Activated CD8-positive, alpha-beta memory T cell treated with anti-CD3 and anti-CD28 coated beads, Interleukin-2, amount 50 U/mL, for 1 hour (primary cell): ENCODE measurements around the gene METTL25.
"Not testable (repeated sequence)": the region's sequence is repeated elsewhere in the genome, so short reads cannot be mapped to it uniquely, and the experiment has no call there.

ENCODE experiments used
- DNase-seq: peaks from one replicate; pipeline ENCODE4 v3.0.0-alpha.2; 2020; ENCODE audit errors: extremely low read depth

Gene METTL25, protein sequence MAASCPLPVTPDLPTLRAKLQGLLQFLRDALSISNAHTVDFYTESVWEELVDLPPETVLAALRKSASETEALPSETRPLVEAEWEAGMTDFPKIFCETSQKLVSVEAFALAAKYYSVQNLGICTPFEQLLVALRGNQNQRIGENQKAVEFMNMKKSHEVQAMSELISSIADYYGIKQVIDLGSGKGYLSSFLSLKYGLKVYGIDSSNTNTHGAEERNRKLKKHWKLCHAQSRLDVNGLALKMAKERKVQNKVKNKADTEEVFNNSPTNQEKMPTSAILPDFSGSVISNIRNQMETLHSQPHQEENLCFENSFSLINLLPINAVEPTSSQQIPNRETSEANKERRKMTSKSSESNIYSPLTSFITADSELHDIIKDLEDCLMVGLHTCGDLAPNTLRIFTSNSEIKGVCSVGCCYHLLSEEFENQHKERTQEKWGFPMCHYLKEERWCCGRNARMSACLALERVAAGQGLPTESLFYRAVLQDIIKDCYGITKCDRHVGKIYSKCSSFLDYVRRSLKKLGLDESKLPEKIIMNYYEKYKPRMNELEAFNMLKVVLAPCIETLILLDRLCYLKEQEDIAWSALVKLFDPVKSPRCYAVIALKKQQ

DNA sequence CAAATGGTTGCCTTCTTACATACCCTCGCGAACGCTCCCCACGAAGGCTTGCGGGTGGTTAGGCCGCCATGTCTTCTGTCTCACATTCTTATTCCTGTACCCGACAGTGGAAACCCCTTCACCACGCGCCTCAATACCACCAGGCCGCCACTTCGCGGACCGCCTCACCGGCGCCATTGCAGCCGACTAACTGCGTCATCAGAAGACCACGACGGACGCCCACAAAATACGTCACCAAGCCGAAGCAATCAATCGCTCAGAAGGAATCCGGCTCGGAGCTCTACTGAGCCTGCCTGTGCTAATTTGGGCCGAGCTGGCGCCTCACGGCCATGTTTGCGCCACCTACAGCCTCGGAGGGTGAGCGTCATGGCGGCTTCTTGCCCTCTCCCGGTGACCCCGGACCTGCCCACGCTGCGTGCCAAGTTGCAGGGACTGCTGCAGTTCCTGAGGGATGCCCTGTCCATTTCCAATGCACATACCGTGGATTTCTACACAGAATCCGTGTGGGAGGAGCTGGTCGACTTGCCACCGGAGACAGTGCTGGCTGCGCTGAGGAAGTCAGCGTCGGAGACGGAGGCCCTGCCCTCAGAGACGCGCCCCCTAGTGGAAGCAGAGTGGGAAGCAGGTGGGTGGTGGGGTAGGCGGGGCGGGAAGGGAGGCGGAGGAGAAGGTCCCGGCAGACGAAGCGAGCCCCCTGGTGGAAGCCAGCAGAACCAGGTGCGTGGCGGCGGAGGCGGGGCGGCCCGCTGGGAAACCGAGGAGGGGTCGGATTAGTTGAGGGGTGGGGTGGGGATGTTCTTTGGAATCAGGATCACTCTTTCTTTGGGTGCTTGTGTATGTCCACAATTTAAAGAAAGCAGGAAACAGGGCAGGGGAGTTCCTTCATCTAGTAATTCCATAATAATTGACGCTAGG lies at the start of gene METTL25, which contains the start of gene CCDC59:
Gene METTL25 (plus strand): TSS at position 330 of the 915 bp plus-strand sequence. CDS start 37 bp downstream, at position 367.
Gene CCDC59 (minus strand): TSS at position 188 of the 915 bp plus-strand sequence. CDS start 11 bp downstream, at position 177.
- peak; percentile 91 for DNase-seq

DNA sequence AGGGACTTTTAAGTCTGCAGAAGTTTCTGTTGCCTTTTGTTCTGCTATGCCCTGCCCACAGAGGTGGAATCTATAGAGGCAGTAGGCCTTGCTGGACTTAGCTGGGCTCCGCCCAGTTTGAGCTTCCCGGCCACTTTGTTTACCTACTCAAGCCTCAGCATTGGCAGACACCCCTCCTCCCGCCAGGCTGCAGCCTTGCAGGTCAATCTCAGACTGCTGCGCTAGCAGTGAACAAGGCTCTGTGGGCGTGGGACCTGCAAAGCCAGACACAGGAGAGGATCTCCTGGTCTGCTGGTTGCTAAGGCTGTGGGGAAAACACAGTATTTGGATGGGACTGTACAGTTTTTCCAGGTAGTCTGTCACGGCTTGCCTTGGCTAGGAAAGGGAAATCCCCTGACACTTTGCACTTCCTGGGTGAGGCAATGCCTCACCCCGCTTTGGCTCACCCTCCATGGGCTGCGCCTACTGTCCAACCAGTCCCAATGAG lies 43.9 kb upstream of the METTL25 start:
- DNase-seq: no peak

DNA sequence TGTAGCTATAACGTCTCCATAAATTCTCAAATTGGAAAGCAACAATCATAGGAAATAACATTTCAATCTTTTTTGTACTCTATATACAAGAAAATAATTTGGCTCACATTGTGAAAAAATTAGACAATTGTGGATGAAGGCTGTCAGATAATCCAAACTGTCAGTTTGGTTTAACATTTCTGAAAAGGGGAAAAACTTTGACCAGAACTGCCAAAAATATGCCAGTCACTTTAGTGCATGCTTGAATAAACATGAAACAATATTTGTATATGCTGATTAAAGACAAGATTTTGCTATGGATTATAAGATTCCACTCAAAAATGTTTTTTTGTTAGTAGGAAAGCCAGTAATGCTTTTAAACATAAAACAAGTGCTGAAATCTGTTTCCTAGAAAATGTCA lies 39.1 kb upstream of the METTL25 start:
- no peak for DNase-seq

DNA sequence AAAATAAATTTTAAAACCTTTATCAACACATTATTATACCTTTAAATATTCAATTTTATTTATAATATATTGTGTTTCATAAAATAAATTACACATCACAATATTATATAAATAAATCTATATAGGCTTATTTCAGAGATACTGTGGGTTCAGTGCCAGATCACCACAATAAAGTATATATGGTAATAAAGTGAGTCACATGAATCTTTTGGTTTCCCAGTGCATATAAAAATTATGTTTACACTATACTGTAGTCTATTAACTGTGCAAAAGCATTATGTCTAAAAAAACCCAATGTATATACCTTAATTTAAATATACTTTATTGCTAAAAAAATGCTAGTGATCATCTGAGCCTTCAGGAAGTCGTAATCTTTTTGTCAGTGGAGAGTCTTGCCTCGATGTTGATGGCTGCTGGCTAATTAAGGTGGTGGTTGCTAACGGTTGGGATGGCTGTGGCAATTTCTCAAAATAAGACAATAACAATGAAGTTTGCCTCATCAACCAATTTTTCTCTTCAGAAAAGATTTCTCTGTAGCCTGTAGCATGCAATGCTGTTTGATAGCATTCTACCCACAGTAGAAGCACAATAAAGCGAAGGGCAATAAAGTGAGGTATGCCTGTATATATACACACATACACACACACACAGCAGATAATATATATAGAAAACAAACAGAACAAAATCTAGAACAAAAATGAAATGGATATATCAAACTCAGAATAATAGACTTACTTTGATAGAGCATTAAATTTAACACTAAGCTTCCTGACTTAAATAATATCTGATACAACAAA lies 32.6 kb upstream of the METTL25 start:
- DNase-seq: no peak

DNA sequence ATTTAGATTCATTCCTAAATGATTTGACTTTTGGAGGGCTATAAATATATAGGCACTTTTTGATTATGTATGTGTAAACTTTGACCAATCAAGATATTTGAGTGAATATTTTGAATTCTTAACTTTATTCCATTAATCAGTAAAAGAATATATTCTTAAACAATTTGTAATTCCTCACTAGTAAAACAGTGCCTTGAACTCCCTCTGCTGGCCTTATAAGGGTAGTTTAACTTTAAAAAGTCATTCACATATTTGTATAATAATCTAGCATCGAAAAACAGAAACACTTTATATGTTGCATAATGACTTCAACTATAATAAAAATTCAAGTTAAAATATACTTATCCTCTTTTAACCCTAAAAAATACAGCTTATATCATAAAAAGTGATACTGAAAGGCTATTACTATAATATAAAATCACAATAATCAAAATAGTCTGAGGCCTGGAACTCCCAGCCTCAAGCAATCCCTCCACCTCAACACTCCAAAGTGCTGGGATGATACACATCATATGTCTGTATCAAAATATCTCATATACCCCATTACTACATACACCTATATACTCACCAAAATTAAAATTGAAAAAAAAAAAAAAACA lies 31.3 kb upstream of the METTL25 start:
- no peak for DNase-seq

DNA sequence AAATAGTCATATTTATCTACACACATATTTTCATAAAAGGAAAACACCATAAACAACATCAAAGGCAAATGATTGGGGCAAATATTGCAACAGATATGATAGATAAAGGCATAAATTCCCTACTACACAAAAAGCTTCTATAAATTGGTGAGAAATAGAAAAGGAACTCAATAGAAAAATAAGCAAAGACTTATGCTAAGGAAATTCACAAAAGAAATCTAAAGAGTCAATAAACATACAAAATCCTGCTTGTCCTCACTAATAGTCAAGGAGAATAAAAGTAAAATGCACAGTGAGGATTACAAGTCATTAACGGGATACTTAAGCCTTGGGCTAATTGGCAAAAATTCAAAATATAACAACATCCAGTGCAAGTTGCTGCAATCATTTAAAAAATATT lies 30.5 kb upstream of the METTL25 start:
- no peak for DNase-seq

DNA sequence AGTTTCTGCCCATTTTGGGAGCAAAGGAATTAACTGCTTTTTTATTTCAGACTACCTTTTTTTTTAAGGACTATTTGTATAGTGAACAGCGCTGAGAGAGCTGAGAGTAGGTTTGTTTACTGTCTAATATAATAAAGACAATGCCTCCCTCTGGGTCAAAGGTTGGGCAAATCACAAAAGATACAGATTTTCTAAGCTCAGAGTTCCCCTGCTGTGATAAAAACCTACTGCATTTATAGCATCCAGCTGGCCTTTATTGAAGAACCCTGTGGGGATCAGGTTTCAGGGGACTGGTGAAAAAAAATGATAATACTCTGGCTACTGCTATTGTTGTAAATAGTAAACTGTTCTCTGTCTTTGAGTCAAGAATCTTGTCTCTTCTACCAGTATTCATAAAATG lies 28.8 kb upstream of the METTL25 start:
- no peak for DNase-seq

DNA sequence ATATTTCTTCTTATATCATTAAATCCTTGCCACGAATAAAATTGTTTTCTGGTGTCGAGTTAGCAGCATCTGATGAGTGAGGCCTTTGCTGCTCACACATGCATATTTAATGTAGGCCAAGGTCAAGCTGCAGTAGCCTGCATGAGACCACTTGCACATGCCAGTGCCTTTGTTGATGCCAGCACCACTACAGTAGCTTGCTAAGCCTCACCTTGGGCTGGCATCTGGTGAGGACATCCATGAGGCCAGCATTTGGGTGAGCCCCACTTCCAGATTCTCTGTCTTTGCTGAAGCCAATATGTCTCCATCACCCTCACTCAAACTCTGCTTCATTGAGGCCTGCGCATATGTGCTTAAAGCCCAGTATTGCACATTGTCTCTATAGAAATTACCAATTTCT lies 8.2 kb upstream of the METTL25 start:
- no peak for DNase-seq

DNA sequence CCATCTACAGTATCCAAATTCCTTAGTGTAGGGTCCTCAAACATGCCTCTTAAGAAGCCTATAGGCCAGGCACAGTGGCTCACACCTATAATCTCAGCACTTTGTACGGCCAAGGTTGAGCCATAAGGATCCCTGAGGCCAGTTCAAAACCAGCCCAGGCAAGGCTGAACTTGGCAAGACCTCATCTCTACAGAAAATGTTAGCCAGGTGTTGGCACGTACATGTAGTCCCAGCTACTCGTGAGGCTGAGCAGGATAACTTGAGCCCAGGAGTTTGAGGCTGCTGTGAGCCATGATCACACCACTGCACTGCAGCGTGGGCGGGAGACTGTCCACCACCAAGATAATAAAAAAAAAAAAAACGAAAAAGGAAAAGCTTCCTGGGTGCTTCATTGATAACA lies 6.9 kb upstream of the METTL25 start:
- DNase-seq: no peak

DNA sequence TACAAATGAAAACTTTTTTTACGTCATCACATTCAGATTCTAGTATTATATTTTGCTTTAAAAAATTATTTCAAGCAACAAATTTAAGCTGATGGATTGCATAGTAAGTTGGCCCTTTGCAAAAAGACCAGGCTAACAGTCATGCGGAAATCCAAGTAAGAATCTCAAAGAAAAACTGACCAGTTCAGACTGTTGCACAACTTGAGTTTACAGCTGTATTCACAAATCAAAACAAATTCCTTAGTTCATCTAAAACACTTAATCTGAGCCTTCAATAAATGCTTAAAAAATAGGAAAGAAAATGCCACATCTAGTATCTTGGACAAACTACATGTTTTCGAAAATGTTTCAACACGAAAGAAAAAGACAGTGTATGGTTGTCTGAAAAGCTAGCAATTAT lies 989 bp upstream of the METTL25 start:
- no peak for DNase-seq

DNA sequence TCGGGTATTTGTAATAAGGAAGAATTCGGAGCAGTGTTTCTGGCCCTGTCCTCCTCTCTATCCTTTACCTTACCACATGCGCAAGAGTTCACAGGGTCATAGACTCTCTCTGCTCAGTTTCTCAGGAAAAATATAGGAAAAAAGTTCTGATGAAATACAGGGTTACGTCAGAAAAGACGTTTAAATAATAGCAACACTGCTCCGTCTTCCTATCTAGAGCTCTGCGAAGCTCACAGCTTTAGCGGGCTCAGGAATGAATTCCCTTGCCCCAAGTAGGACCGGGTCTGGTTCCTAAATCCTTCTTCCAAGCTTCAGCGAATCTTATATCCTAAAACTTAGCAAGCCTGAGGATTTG lies 507 bp upstream of the METTL25 start:
- no peak for DNase-seq

DNA sequence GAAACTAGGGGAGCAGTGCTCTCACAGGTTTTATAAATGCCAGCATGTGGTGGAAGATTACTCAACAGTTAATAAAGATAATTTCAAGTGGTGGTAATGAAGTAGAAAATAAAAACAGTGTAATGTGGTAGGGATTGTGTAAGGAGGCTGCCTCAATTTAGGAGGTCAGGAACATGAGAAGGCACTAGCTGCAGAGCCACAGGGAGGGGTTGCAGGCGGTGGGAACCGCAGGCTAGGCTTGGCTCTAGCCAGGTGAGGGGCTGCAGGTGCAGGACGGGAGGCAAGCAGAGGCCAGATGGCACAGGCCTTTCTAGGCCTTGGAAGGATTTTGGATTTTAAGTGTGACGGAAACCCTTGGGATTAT lies 768 bp downstream of the METTL25 start:
- no peak for DNase-seq

DNA sequence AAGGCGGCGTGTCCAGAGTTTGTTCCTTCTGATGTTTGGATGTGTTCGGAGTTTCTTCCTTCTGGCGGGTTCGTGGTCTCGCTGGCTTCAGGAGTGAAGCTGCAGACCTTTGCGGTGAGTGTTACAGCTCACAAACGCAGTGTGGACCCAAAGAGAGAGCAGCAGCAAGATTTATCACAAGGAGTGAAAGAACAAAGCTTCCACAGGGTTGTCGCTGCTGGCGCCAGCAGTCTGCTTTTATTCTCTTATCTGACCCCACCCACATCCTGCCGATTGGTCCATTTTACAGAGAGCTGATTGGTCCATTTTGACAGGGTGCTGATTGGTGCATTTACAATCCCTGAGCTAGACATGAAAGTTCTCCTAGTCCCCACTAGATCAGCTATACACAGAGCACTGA lies 2.5 kb downstream of the METTL25 start:
- not testable (repeated sequence) for DNase-seq

DNA sequence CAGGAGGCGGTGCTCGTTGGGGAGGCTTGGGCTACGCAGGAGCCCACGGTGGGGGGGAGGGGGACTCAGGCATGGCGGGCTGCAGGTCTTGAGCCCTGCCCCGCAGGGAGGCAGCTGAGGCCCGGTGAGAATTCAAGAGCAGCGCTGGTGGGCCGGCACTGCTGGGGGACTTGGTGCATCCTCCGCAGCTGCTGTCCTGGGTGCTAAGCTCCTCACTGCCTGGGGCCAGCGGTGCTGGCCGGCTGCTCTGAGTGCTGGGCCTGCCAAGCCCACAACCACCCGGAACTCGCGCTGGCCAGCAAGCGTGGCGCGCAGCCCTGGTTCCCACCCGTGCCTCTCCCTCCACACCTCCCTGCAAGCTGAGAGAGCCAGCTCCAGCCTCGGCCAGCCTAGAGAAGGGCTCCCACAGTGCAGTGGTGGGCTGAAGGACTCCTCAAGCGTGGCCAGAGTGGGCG lies 3.2 kb downstream of the METTL25 start:
- DNase-seq: no peak

DNA sequence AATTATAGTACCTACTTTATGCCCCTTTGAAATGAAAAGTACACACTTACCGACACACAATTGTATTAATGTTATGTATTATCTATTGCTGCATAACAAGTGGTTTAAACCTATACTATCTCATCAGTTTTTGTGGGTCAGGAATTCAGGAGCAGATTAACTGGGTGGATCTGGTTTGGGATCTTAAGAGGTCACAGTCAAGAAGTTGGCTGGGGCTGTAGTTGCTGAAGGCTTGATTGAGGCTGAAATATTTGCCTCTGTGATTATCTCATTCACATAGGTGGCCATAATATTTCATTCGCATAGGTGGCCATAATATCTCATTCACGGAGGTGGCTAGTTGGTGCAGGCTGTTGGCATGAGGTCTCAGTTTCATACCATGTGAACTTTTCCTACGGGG lies 5.7 kb downstream of the METTL25 start:
- no peak for DNase-seq

DNA sequence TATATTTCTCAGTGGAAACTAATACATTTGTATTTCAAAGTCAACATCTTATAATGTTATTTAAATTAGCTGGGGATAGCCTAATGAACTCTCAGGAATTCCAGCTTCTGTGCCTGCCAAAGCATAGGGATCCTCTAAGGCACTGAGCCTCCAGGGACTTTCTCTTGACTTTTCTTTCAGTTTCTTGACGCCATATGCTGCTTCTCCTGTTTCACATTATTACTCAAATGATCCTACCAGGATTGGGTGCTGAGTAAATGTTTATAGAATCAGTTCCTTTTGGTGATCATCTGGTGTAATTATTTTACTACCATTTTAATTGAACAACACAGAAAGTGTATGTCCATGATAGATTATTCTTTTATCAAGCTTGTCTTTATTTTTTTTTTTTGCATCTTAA lies 7.9 kb downstream of the METTL25 start:
- no peak for DNase-seq

DNA sequence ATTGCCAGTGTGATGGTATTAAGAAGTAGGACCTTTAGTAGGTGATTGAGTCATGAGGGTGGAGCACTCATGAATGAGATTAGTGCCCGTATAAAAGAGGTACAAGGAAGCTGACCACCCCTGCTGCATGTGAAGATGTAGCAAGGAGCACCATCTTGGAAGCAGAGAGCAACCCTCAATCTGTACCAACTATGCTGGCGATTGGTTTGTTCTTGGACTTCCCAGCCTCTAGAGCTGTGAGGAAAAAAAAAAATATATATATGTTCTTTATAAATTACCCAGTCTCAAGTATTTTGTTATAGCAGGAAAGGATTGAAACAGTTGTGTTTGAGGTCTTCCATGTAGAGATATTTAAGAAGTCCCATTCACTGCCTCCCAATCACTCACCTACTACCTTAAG lies 16.9 kb downstream of the METTL25 start:
- no peak for DNase-seq

DNA sequence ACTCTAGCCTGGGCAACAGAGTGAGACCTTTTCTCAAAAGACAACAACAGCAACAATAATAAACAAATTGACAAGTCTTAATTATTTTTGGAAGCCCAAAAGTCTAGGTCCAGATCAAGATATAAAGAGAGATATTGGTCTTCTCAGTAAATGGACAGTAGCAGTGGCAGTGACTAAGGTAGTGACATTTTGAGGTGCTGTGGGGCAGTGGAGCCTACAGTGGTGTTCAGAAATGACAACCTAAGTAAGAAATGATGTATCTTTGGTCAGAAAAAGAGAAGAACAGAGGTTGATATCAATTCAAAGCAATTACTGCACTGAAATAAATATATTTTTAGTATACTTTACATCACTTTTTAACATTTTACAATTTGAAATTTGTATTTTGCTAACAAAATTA lies 20.7 kb downstream of the METTL25 start:
- DNase-seq: no peak

DNA sequence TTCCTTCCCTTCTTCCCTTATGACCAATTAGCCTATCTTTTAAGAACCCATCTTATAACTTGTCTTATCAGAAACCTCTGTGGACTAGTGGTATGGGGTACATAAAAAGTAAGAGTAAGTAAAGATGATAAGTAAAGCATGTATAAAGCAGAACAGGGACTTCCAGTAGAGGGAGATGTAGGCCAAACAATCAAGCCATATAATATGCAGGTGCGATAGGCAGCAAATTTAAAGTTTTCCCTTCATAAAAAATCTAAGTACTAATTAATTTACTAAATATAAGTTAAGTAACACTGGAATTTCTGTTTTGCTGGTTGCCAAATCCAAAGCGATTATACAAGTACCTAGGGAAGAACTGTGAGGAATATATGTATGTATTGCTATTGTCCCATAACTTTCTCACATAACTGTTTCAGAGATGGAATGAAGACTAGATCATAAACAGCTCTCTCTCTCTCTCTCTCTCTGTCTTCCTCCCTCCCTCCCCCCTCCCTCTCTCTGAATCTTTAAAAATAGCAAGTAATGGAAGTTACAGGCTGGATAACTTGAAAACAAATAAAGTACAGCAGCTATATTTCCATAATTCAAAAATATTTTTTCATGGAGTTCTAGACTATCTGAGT lies 25.7 kb downstream of the METTL25 start:
- no peak for DNase-seq

DNA sequence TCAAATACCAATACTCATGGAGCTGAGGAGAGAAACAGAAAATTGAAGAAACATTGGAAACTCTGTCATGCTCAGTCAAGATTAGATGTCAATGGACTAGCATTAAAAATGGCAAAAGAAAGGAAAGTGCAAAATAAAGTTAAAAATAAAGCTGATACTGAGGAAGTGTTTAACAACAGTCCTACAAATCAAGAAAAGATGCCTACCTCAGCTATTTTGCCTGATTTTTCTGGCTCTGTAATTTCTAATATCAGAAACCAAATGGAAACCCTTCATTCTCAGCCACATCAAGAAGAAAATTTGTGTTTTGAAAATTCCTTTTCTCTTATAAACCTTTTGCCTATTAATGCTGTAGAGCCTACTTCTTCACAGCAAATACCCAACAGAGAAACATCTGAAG lies 40.5 kb downstream of the METTL25 start:
- no peak for DNase-seq

DNA sequence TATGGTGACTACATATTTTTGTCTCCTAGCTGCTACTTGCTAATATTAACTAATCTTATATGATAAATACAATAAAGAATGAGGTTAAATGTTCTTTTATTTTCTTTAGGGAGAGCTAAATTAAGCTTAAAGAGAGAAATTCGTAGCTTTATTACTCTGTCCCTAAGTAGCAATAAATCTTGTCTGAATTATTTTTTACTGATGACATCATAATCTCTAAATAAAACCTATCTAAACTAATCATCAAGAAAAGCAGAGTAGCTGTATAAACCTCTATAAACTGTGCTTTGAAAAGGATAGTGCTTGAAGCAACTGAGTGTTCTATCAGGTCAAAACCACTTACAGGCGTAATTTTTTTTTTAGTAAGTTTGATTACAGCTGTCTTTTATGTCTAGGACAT lies 42.5 kb downstream of the METTL25 start:
- no peak for DNase-seq
